Measurements from ENCODE around the gene SPOUT1. TPM values are rescaled to one million over a fixed set of nuclear protein-coding genes. Genes with fewer than 3 reads are reported as not detected.

The SPOUT1 gene
- total and polyA plus RNA-seq, 2 of the 13 experiments (the other 11 are each of a cell fraction or from before 2014, with no cell fraction given): 39.0 to 45.8 TPM

- TF ChIP-seq, protein P1, sequence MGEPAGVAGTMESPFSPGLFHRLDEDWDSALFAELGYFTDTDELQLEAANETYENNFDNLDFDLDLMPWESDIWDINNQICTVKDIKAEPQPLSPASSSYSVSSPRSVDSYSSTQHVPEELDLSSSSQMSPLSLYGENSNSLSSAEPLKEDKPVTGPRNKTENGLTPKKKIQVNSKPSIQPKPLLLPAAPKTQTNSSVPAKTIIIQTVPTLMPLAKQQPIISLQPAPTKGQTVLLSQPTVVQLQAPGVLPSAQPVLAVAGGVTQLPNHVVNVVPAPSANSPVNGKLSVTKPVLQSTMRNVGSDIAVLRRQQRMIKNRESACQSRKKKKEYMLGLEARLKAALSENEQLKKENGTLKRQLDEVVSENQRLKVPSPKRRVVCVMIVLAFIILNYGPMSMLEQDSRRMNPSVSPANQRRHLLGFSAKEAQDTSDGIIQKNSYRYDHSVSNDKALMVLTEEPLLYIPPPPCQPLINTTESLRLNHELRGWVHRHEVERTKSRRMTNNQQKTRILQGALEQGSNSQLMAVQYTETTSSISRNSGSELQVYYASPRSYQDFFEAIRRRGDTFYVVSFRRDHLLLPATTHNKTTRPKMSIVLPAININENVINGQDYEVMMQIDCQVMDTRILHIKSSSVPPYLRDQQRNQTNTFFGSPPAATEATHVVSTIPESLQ (CRISPR knock-in tag; conservative IDR thresholded peaks at IDR 0.05): no peak
- TF ChIP-seq NFIC (IDR thresholded peaks at IDR 0.05; ENCODE audit: low read length) (no peak), MZF1 (CRISPR knock-in tag; IDR thresholded peaks at IDR 0.05; ENCODE audit: borderline replicate concordance) (no peak), ZNF552 (CRISPR knock-in tag; IDR thresholded peaks at IDR 0.05; ENCODE audit: borderline replicate concordance) (peak; percentile 93), KMT2A (CRISPR knock-in tag; IDR thresholded peaks at IDR 0.05) (no peak), ZIK1 (CRISPR knock-in tag; IDR thresholded peaks at IDR 0.05; ENCODE audit: borderline replicate concordance, low read depth) (0 out of 2 replicates have a peak, but pooled peaks have one; percentile 24), TEAD2 (CRISPR knock-in tag; IDR thresholded peaks at IDR 0.05) (no peak), TRIM22 (IDR thresholded peaks at IDR 0.05) (no peak), PRDM4 (CRISPR knock-in tag; IDR thresholded peaks at IDR 0.05; ENCODE audit: borderline replicate concordance) (no peak), KDM2A (CRISPR knock-in tag; IDR thresholded peaks at IDR 0.05; ENCODE audit: borderline replicate concordance, low read depth) (0 out of 2 replicates have a peak, but pooled peaks have one; percentile 40), ZNF788 (CRISPR knock-in tag; IDR thresholded peaks at IDR 0.05; ENCODE audit: borderline replicate concordance) (peak; percentile 63; the same call in 1 of the 2 replicates), ZNF274 (CRISPR knock-in tag; IDR thresholded peaks at IDR 0.05) (peak; percentile 48; the same call in 1 of the 2 replicates), ETV5 (CRISPR knock-in tag; IDR thresholded peaks at IDR 0.05; ENCODE audit: borderline replicate concordance) (peak; percentile 20; the same call in 1 of the 2 replicates), DR1 (CRISPR knock-in tag; IDR thresholded peaks at IDR 0.05) (no peak), RBM22 (optimal IDR thresholded peaks at IDR 0.05; ENCODE audit: low read length) (no peak), EED (CRISPR knock-in tag; IDR thresholded peaks at IDR 0.05) (0 out of 2 replicates have a peak, but pooled peaks have one; percentile 36)
- TF ChIP-seq, protein P2, sequence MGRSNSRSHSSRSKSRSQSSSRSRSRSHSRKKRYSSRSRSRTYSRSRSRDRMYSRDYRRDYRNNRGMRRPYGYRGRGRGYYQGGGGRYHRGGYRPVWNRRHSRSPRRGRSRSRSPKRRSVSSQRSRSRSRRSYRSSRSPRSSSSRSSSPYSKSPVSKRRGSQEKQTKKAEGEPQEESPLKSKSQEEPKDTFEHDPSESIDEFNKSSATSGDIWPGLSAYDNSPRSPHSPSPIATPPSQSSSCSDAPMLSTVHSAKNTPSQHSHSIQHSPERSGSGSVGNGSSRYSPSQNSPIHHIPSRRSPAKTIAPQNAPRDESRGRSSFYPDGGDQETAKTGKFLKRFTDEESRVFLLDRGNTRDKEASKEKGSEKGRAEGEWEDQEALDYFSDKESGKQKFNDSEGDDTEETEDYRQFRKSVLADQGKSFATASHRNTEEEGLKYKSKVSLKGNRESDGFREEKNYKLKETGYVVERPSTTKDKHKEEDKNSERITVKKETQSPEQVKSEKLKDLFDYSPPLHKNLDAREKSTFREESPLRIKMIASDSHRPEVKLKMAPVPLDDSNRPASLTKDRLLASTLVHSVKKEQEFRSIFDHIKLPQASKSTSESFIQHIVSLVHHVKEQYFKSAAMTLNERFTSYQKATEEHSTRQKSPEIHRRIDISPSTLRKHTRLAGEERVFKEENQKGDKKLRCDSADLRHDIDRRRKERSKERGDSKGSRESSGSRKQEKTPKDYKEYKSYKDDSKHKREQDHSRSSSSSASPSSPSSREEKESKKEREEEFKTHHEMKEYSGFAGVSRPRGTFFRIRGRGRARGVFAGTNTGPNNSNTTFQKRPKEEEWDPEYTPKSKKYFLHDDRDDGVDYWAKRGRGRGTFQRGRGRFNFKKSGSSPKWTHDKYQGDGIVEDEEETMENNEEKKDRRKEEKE (IDR thresholded peaks at IDR 0.05): no peak
- TF ChIP-seq, protein P3, sequence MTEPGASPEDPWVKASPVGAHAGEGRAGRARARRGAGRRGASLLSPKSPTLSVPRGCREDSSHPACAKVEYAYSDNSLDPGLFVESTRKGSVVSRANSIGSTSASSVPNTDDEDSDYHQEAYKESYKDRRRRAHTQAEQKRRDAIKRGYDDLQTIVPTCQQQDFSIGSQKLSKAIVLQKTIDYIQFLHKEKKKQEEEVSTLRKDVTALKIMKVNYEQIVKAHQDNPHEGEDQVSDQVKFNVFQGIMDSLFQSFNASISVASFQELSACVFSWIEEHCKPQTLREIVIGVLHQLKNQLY (CRISPR knock-in tag; IDR thresholded peaks at IDR 0.05): no peak
- TF ChIP-seq, protein P4, sequence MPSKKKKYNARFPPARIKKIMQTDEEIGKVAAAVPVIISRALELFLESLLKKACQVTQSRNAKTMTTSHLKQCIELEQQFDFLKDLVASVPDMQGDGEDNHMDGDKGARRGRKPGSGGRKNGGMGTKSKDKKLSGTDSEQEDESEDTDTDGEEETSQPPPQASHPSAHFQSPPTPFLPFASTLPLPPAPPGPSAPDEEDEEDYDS (CRISPR knock-in tag; IDR thresholded peaks at IDR 0.05): peak; percentile 28; the same call in 1 of the 2 replicates
These were observed 34.1 kb upstream of the SPOUT1 start (continued) for GRCh38 chr9:128863647-128864046.
